GM10847 (cell line): ENCODE data around the gene C11orf98.

Source experiments
- POLR2A ChIP-seq: IDR thresholded peaks from 2 replicates; pipeline ENCODE4 v1.6.1; 2011; ENCODE audit not compliant: insufficient read length; ENCODE audit errors: extremely low read depth

The C11orf98 gene

DNA sequence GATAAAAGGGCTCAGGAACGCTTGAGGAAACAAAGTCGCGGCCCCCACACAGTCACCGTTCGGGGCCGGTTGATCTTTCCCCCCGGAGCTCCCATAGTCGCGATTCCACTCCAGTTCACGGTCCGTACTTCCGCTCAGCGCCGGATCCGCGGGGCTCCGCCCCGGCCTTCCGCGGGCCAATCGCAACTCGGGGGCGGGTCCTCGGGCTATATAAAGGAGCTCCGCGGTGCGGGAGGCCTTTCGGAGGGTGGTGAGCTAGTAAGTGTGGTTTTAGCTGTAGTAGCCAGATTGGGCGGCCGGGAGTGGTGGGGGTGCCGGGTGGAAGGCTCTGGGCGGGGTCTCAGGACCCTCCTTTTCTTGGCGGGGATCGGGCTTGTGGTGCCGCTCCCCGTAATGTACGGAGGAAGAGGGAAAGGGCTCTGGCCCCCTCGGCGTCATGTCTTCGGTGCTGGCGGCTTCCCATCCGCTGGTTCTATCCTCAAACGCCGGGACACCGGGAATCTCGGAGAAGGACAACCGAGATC lies at the start of gene C11orf98, which contains the start of gene CSKMT:
Gene C11orf98 (minus strand): TSS at position 136 of the 524 bp plus-strand sequence. CDS start 41 bp downstream, at position 95.
Gene CSKMT (plus strand): TSS at position 238 of the 524 bp plus-strand sequence. CDS start 568 bp downstream, outside the sequence.
- peak; percentile 99 for TF ChIP-seq POLR2A

- no peak for TF ChIP-seq POLR2A
These were observed 48.3 kb upstream of the C11orf98 start for GRCh38 chr11:62713343-62713742.

DNA sequence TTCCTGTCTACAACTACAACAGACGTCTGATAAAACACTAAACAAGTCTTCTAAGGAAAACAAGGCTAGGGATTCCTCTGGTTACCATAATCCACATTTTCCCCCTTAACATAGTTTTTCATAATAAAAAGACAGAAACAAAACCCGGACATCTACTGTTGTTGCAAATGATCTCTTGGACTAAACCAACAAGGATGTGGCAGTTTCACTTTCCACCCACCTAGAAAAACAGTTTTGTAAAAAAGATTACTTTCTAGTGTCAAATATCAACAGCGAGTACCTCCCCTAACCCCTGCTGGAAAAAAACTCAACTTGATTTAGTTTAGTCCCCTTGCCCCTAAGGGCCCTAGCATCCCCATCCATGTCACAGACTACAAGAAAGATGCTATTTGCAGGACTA lies 47.9 kb upstream of the C11orf98 start:
- no peak for TF ChIP-seq POLR2A

DNA sequence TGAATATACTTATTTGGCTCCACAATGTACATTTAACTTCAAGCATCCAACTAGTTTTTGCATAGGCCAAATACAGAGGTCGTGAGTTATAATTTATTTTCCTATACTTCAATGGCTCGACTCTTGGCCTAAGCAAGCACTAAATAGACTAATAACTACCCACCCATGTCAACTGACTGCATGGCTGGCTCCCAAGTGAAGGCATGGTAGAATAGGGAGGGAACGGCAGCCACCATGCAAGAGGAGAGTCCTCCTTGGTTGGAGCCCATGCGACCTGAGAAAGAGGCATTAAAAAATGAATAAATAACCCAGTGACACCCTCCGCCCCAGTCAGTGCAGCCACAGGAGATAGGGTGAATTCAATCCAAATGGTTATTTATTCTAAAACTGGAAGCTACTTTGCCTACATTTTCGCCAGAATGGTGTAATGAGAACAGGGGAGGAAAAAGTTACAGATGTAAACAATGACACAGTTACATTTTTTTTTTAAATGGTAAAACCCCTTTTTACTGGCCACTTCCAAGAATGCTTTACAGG lies 47.3 kb upstream of the C11orf98 start:
- no peak for TF ChIP-seq POLR2A

DNA sequence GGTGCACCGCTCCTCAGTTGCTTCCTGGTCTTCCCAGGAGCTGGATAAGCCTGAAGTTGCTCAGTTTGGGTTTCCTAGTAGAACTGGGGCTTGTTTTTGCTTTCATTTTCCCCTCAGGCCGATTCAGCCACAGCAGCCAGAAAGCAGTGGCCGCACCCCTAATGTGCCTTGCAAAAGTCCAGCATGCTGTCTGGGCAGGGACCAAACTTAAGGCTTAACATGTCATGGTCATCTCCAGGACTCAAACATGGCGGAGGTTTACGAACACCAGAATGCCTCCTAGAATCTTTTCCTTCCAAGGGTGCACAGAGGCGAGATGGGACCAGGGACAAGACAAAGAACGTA lies 45.0 kb upstream of the C11orf98 start:
- no peak for TF ChIP-seq POLR2A

GRCh38 chr11:62709247-62710000 lies 44.4 kb upstream of the C11orf98 start:
- peak; percentile 79 for TF ChIP-seq POLR2A

DNA sequence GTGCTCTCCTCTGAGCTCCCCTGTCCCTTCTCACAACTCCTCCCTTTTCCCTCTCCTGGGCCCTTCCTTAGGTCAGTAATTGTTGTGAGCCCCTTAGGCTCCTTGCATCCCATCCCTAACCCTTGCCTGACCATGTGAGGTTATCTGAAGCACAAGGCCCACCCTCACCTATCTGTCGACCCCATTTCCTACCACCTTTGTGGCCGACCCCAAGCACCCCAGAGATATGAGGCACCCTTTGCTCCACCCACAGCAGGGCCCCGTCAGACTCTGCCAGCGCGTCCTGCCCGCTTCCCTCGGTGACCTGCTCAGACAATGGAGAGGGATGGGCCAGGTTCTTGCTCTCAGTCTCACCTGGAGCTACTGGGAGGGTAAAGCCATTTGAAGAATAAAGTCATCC lies 43.8 kb upstream of the C11orf98 start:
- TF ChIP-seq POLR2A: no peak

- no peak for TF ChIP-seq POLR2A
These were observed 43.4 kb upstream of the C11orf98 start for GRCh38 chr11:62708392-62708791.

DNA sequence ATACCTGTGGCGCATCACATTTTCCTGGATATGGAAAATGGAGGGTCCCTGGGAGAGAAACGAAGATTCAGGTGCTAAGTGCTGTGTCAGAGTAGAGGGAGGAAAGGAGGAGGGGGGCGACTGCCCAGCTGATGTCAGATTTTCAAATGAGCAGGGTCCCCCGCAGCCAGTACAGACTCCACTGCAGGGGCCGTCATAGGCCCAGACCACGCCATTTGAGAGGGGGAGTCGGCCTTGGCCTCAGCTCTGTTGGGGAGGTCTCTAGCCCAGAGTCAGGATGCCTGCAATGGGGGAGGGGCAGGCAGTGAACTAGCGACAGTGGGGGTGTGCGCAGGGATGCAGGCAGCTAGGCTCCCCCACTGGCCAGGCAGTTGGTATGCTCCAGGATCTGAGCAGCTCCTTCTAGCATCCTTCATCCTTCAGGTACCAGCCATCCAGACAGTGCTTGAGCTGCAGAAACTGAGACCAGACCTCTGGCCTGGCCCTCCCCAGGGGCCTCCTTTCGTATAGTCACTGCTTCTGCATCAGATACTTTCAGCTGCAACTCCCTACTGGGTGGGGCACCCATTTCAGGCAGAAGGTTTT lies 42.4 kb upstream of the C11orf98 start, which contains the start of the genes BSCL2 and GNG3:
Gene BSCL2 (minus strand): TSS at position 148 of the 585 bp plus-strand sequence. CDS start 229 bp downstream, outside the sequence.
Gene GNG3 (plus strand): TSS at position 400 of the 585 bp plus-strand sequence. CDS start 620 bp downstream, outside the sequence.
- no peak for TF ChIP-seq POLR2A

DNA sequence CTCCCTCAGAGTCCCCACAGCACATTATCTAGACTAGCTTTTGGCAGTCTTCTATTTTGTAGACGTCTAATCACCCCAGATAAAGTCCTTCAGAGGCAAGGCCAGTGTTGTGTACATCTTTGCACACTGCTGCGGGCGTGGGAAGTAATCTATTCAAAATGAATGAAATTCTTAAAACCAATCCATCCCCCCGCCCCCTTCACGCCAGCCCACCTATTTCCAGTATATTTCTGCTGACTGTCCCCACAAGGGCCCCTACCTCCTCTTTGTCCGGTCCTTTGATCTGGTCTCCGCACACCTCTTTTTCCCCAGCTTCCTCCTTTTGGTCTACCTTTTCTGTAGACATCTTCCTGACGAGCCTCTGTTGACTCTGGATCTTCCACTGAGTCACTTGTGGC lies 41.8 kb upstream of the C11orf98 start:
- TF ChIP-seq POLR2A: no peak

GRCh38 chr11:62705880-62706849 lies 41.2 kb upstream of the C11orf98 start:
- TF ChIP-seq POLR2A: peak; percentile 49

DNA sequence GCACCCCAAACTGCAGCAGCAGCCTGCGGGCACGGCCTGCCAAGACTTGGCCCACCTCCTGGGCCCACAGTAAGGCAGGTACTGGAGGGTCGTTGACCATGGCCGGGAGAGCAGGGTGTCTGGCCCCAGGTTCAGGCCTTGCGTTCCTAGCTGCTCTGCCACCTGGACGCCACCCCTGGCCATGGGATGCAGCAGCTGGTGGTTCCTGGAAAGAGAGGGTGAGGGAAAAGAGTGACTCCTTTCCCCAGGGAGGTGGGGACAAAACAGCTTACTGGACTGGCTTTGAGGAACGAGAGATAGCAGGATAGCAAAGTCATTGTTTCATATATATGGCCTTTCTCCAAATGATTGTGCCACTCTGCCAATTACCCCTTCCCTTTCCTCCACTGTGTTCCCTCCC lies 40.4 kb upstream of the C11orf98 start:
- TF ChIP-seq POLR2A: no peak

DNA sequence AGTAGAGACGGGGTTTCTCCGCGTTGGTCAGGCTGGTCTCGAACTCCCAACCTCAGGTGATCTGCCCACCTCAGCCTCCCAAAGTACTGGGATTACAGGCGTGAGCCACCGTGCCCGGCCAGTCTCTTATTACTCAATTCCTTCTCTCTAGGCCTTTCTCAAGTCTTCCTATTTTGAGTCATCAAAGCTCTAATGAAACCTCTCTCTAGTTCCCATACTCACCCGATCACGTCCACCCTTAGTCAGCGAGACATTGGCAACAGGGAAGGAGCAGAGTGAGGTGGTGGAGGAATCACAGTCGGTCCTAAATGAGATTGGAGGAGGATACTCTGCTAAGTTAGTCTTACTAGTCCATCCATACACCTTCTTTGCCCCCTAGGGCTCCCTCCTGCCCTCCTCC lies 37.2 kb upstream of the C11orf98 start:
- no peak for TF ChIP-seq POLR2A

DNA sequence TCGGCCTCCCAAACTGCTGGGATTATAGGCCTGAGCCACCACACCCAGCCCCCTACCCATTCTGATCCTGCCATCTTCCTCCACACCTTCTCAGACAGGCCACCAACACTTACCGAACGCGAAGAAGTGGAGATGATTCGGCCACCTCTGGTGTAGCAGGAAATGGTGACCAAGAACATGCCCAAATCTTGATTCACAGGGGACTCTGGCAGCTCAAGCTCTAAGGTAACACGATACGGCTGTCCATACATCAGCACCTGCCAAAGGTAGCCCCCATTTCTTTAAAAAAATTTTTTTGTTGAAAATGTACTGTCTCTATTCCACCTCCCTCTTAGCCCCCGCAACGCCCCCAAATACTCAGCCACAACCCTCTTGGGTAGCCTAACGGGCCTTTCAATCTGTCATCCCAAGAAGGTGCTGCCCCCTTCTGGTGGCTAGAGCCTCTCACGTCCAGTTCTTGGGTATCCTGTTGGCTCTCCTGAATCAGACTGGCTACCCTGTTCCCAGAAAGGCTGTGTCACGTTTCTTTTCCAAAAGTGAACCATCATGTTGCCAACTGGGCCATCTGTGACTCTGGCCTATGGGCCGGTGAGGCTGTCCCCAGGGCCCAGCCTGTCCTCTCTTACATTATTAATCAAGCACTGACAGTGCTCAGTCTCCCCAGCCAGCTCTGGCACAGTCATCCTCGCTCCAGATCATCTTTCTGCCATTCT lies 29.6 kb upstream of the C11orf98 start:
- no peak for TF ChIP-seq POLR2A
